Thyroid gland (tissue), 4 donors: ENCODE measurements around the gene CD244. TPM values are rescaled to one million over a fixed set of nuclear protein-coding genes. Genes with fewer than 3 reads are reported as not detected.
"Not testable (repeated sequence)": the region's sequence is repeated elsewhere in the genome, so short reads cannot be mapped to it uniquely, and the experiment has no call there.

ENCODE experiments used
- DNase-seq, 2 donors: peaks; one replicate each; pipeline ENCODE4 v3.0.0-alpha.2; 2019
- H3K27ac ChIP-seq, 3 donors: fragments of 200-600 bp; sonication (generic); 1 replicate in 2 of 3; 2 replicates in 1 of 3; pipeline ENCODE4 v1.5.1; 2016 to 2019; ENCODE audit warnings: mild to moderate bottlenecking in 1 of 3, moderate library complexity in 1 of 3
- H3K27me3 ChIP-seq: fragments of 200-600 bp; sonication (generic); one replicate; pipeline ENCODE4 v1.5.1; 2019
- H3K36me3 ChIP-seq, 2 donors: fragments of 200-600 bp; sonication (generic); one replicate each; pipeline ENCODE4 v1.5.1; 2016 to 2019
- H3K4me1 ChIP-seq, 2 donors: fragments of 200-600 bp; sonication (generic); one replicate each; pipeline ENCODE4 v1.5.1; 2017 to 2019
- H3K4me3 ChIP-seq, 3 donors: fragments of 200-600 bp; sonication (generic); replicated peaks in 1 of 3; 1 replicate in 2 of 3; 2 replicates in 1 of 3; pipeline ENCODE4 v1.5.1; 2016; ENCODE audit warnings: mild to moderate bottlenecking in 1 of 3
- H3K9me3 ChIP-seq: fragments of 200-600 bp; sonication (generic); one replicate; pipeline ENCODE4 v1.5.1; 2017
- CTCF ChIP-seq, 6 experiments: fragments of 200-600 bp in 3 of 6; fragments of 450-650 bp in 3 of 6; sonication (generic) in 3 of 6; IDR thresholded peaks; one replicate each; pipeline ENCODE4 v1.5.1; 2016 to 2019; ENCODE audit warnings: antibody characterized with exemption in 6 of 6, mild to moderate bottlenecking in 2 of 6, inconsistent platforms in 1 of 6, moderate library complexity in 1 of 6
- POLR2A ChIP-seq, 2 donors: fragments of 450-650 bp; IDR thresholded peaks; one replicate each; pipeline ENCODE4 v1.6.1; 2017; ENCODE audit warnings: antibody characterized with exemption in 2 of 2, mild to moderate bottlenecking in 2 of 2, moderate library complexity in 1 of 2
- WGBS, 2 donors: methylation state at CpG; one replicate each; pipeline ENCODE4 v1.1.5; 2017; 5-methylcytosine and 5-hydroxymethylcytosine counted together
- intact Hi-C: fragments of 100-400 bp; cut with DNase I; formaldehyde crosslinking; loops from one replicate; pipeline ENCODE4 v1.15.1; 2023
- total RNA-seq, 4 donors: library from RNA; depleted of rRNA; stranded (reverse); fragments of >200 nt; gene quantifications; one replicate each; pipeline ENCODE4 v1.2.3, GENCODE V29; 2016

Gene CD244
- total RNA-seq, 4 donors from 2014 or later, result 0.27 TPM; not detected in 3

GRCh38 chr1:160868141-160868540 is 5.5 kb upstream of the CD244 start:
- 82 to 87% methylated on average over 3 of the region's 3 CpGs for WGBS, 2 donors
- Histone ChIP-seq H3K27me3 (no peaks in the 10 kb centered on the region), H3K27ac (no peak overlapping the region), H3K9me3 (no peaks in the 10 kb centered on the region), H3K4me3 (no peak overlapping the region), H3K4me1 (no peaks in the 10 kb centered on the region), H3K36me3 (no peaks in the 10 kb centered on the region)
- intact Hi-C loops, result no loop called here
- DNase-seq, result no peak
- TF ChIP-seq CTCF (IDR thresholded peaks at IDR 0.05) (no peak), POLR2A (IDR thresholded peaks at IDR 0.05) (no peak)

- WGBS, 2 donors, result 65 to 71% methylated on average over 4 of the region's 4 CpGs
- H3K27ac ChIP-seq, H3K36me3 ChIP-seq, H3K4me3 ChIP-seq, H3K27me3 ChIP-seq, H3K4me1 ChIP-seq, intact Hi-C loops, DNase-seq, H3K9me3 ChIP-seq: not testable (repeated sequence)
Observed at GRCh38 chr1:160867651-160868050, 5.0 kb upstream of the CD244 start.

- Histone ChIP-seq H3K27ac (no peak overlapping the region), H3K4me1 (no peaks in the 10 kb centered on the region), H3K9me3 (no peaks in the 10 kb centered on the region), H3K27me3 (no peaks in the 10 kb centered on the region), H3K4me3 (no peak overlapping the region), H3K36me3 (no peaks in the 10 kb centered on the region)
- TF ChIP-seq POLR2A (IDR thresholded peaks at IDR 0.05) (no peak), CTCF (IDR thresholded peaks at IDR 0.05) (no peak)
- intact Hi-C loops, result no loop called here
- no peak for DNase-seq
- WGBS, 2 donors, result 84 to 90% methylated on average over 6 of the region's 6 CpGs
Observed at GRCh38 chr1:160866695-160867260, 4.1 kb upstream of the CD244 start.

- Histone ChIP-seq H3K4me1 (no peaks in the 10 kb centered on the region), H3K36me3 (no peaks in the 10 kb centered on the region), H3K9me3 (no peaks in the 10 kb centered on the region), H3K27me3 (no peaks in the 10 kb centered on the region), H3K27ac (no peak overlapping the region), H3K4me3 (no peak overlapping the region)
- intact Hi-C loops, result no loop called here
- DNase-seq, result no peak
- TF ChIP-seq CTCF (IDR thresholded peaks at IDR 0.05) (no peak), POLR2A (IDR thresholded peaks at IDR 0.05) (no peak)
Observed at GRCh38 chr1:160866001-160866694, 3.5 kb upstream of the CD244 start.

- H3K36me3 ChIP-seq, result no peaks in the 10 kb centered on the region
- 86 to 88% methylated on average over 5 of the region's 5 CpGs for WGBS, 2 donors
- no peaks in the 10 kb centered on the region for H3K4me1 ChIP-seq
- DNase-seq, result no peak
- intact Hi-C loops, result no loop called here
- H3K9me3 ChIP-seq, result no peaks in the 10 kb centered on the region
- no peak overlapping the region for H3K27ac ChIP-seq
- TF ChIP-seq CTCF (IDR thresholded peaks at IDR 0.05) (no peak), POLR2A (IDR thresholded peaks at IDR 0.05) (no peak)
- H3K4me3 ChIP-seq, result no peak overlapping the region
- no peaks in the 10 kb centered on the region for H3K27me3 ChIP-seq
Observed at GRCh38 chr1:160865337-160865736, 2.6 kb upstream of the CD244 start.
